Psoas muscle (tissue), 8 donors: Measurements from ENCODE around the gene DDX49. TPM values are rescaled to one million over a fixed set of nuclear protein-coding genes. Genes with fewer than 3 reads are reported as not detected.
"Not testable (repeated sequence)": the region's sequence is repeated elsewhere in the genome, so short reads cannot be mapped to it uniquely, and the experiment has no call there.

Source experiments
- ATAC-seq, 4 donors: fragments of 200-7000 bp; cut with Tn5 transposase; one replicate each; pipeline ENCODE4 v1.9.1; 2020; ENCODE audit warnings: moderate library complexity in 3 of 4, mild to moderate bottlenecking in 2 of 4
- DNase-seq, 2 donors: peaks; one replicate each; pipeline ENCODE4 v3.0.0-alpha.2; 2020
- H3K27ac ChIP-seq: fragments of 200-600 bp; one replicate; pipeline ENCODE4 v1.8.0; 2022
- H3K27me3 ChIP-seq, 3 donors: fragments of 200-600 bp in 1 of 3; one replicate each; pipeline versions ENCODE4 v1.6.1 to v1.8.0; 2013 to 2022; ENCODE audit warnings: low read length in 2 of 3, mild to moderate bottlenecking in 2 of 3, moderate library complexity in 1 of 3; ENCODE audit not compliant: insufficient read depth in 3 of 3
- H3K36me3 ChIP-seq, 2 donors: fragments of 200-600 bp in 1 of 2; one replicate each; pipeline versions ENCODE4 v1.6.1 to v1.8.0; 2013 to 2022; ENCODE audit warnings: low read depth in 1 of 2, mild to moderate bottlenecking in 1 of 2, moderate library complexity in 1 of 2; ENCODE audit not compliant: insufficient read depth in 1 of 2
- H3K4me1 ChIP-seq: fragments of 200-600 bp; one replicate; pipeline ENCODE4 v1.8.0; 2022
- H3K4me3 ChIP-seq: fragments of 200-600 bp; one replicate; pipeline ENCODE4 v1.8.0; 2022; ENCODE audit warnings: mild to moderate bottlenecking
- H3K9me3 ChIP-seq: fragments of 200-600 bp; one replicate; pipeline ENCODE4 v1.8.0; 2022
- WGBS, 3 donors: extraction: QIAGEN DNeasy Blood & Tissue Kit; methylation state at CpG; one replicate each; pipeline versions ENCODE4 v1.1.6 to v1.1.7; 2013; 5-methylcytosine and 5-hydroxymethylcytosine counted together
- intact Hi-C, 2 donors: fragments of 100-400 bp; cut with DNase I; formaldehyde crosslinking; loops; one replicate each; pipeline versions ENCODE4 v1.11.0 to v1.14.2; 2022
- polyA plus RNA-seq, 3 donors: library from polyadenylated mRNA; stranded (reverse); fragments of 200-250 nt; gene quantifications; one replicate each; pipeline ENCODE4 v1.2.3, GENCODE V29; 2013
- total RNA-seq, 4 donors: library from RNA; stranded (reverse); fragmentation: NEBNext Ultra II Directional in 2 of 4; extraction: Animal tissue kit (Norgen Biotek cat#: 25700) in 2 of 4; gene quantifications; one replicate each; pipeline versions ENCODE4 v1.2.1 to v1.2.4, GENCODE V29; 2021 to 2023
- TF ChIP-seq, protein P1 (sequence below): fragments of 200-600 bp; IDR thresholded peaks from one replicate; pipeline ENCODE4 v1.8.0; 2022; ENCODE audit warnings: antibody characterized with exemption
- donor health status: healthy with polysubstance abuse.
- donor health status: DM: no; HTN: no; CAD: no; lungs with moderate emphysema.
- donor health status: Bipolar disorder and iron deficiency.
- donor health status: healthy.
- donor health status: DM: yes; HTN: yes; CAD: no.
- donor health status: DM: no; HTN: no; CAD: no.
- donor health status: DM: no; HTN: no; CAD: no.
- donor health status: DM: yes; HTN: yes; CAD: no.

DDX49 gene
- total and polyA plus RNA-seq, 7 donors: 27.2 to 73.1 (median 35.3) TPM

DNA sequence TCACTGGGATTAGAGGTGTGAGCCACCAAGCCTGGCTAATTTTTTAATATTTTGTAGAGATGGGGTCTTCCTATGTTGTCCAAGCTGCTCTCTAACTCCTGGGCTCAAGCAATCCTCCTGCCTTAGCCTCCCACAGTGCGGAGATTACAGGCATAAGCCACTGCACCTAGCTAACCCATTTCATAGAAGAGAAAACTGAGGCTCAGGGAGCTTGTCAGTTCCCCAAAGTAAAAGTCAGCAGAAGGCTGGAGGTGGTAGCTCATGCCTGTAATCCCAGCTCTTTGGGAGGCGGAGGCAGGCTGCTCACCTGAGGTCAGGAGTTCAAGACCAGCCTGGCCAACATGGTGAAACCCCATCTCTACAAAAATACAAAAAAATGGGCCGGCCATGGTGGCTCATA, 30.3 kb downstream of the DDX49 start:
- WGBS, 3 donors: 84 to 92% (median 91%) methylated on average over 3 of the region's 3 CpGs
- no peak overlapping the region for H3K4me3 ChIP-seq
- TF ChIP-seq, protein P1, sequence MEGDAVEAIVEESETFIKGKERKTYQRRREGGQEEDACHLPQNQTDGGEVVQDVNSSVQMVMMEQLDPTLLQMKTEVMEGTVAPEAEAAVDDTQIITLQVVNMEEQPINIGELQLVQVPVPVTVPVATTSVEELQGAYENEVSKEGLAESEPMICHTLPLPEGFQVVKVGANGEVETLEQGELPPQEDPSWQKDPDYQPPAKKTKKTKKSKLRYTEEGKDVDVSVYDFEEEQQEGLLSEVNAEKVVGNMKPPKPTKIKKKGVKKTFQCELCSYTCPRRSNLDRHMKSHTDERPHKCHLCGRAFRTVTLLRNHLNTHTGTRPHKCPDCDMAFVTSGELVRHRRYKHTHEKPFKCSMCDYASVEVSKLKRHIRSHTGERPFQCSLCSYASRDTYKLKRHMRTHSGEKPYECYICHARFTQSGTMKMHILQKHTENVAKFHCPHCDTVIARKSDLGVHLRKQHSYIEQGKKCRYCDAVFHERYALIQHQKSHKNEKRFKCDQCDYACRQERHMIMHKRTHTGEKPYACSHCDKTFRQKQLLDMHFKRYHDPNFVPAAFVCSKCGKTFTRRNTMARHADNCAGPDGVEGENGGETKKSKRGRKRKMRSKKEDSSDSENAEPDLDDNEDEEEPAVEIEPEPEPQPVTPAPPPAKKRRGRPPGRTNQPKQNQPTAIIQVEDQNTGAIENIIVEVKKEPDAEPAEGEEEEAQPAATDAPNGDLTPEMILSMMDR: no peak
- H3K27me3 ChIP-seq: no peaks in the 10 kb centered on the region
- no peak for DNase-seq
- H3K4me1 ChIP-seq: no peaks in the 10 kb centered on the region
- peaks cover 0 to 8% of the 10 kb centered on the region in 2 donors for H3K36me3 ChIP-seq
- no peaks in the 10 kb centered on the region for H3K9me3 ChIP-seq
- H3K27ac ChIP-seq: no peak overlapping the region
- intact Hi-C loops: no loop called here
- ATAC-seq: no peak

DNA sequence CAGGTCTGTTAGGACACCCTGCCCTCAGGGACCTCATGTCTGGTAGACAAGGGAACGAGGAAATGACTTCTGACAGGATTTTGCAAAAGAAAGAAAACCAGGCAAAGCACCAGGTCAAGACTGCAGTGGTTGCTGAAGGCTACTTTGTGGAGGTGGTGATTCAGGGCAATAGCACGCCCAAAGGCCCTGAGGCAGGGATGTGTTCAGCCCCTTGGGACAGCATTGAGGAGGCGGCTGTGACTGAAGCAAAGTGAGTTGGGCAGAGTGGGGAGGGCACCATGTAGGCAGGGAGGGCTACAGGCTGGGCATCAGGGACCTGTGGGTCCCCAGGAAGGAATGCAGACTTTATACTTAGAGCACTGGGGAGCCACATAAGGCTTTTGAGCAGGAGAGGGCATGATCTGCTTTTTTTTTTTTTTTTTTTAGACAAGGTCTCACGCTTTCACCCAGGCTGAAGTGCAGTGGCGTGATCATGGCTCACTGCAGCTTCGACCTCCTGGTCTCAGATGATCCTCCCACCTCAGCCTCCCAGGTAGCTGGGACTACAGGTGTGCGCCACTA, 32.3 kb downstream of the DDX49 start:
- H3K27me3 ChIP-seq: no peaks in the 10 kb centered on the region
- no peak overlapping the region for H3K27ac ChIP-seq
- TF ChIP-seq, protein P1: no peak
- H3K9me3 ChIP-seq: no peaks in the 10 kb centered on the region
- 85 to 91% (median 85%) methylated on average over 6 to 7 of the region's 7 CpGs for WGBS, 3 donors
- intact Hi-C loops: no loop called here
- no peak overlapping the region for H3K4me3 ChIP-seq
- peaks cover 0 to 2% of the 10 kb centered on the region in 2 donors for H3K36me3 ChIP-seq
- no peak for DNase-seq
- ATAC-seq: peak in 1 of 4 donors; percentile 31
- H3K4me1 ChIP-seq: no peaks in the 10 kb centered on the region

DNA sequence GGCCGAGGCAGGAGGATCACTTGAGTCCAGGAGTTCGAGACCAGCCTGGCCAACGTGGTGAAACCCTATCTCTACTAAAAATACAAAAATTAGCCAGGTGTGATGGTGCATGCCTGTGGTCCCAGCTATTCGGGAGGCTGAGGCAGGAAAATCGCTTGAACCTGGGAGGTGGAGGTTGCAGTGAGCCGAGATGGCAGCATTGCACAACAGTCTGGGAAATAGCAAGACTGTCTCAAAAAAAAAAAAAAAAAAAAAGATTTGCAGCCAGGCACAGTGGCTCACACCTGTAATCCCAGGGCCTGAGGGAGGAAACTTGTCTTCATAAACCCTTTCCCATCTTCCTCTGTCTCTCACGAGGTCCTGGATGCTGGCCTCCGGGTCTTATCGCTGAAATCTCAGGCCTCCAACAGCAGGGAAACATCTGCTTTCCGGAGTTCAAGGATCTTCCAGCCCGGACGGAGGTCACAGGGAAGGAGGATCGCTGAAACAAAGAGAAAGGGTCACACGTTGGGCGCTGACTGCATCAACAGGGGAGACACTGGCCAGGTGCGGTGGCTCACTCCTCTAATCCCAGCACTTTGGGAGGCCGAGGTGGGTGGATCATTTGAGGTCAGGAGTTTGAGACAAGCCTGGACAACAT, 33.0 kb downstream of the DDX49 start:
- H3K4me1 ChIP-seq, H3K9me3 ChIP-seq, DNase-seq, H3K4me3 ChIP-seq, intact Hi-C loops, H3K27ac ChIP-seq, H3K27me3 ChIP-seq, H3K36me3 ChIP-seq: not testable (repeated sequence)
- WGBS, 3 donors: 34 to 39% (median 37%) methylated on average over 17 of the region's 17 CpGs
- ATAC-seq: peak in 2 of 4 donors; percentile 9 to 29

DNA sequence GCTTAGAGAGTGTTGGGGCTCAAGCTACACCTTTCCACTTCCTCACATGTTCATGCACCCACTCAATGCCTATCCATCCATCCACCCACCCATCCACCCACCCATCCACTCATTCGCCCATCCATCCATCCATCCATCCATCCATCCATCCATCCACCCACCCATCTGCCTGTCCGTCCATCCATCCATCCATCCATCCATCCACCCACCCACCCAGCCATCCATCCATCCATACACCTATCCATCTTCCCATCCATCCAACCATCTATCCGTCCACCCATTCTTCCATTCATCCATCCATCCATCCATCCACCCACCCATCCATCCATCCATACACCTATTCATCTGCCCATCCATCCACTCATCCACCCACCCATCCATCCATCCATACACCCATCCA, 34.6 kb downstream of the DDX49 start:
- Histone ChIP-seq H3K36me3 (no peaks in the 10 kb centered on the region), H3K9me3 (no peaks in the 10 kb centered on the region), H3K4me3 (no peak overlapping the region), H3K27me3 (no peaks in the 10 kb centered on the region), H3K4me1 (no peaks in the 10 kb centered on the region), H3K27ac (no peak overlapping the region)
- TF ChIP-seq, protein P1: no peak
- ATAC-seq (no peak), DNase-seq (no peak)
- WGBS, 3 donors: 80 to 85% (median 84%) methylated on average over 3 of the region's 3 CpGs
- intact Hi-C loops: no loop called here

DNA sequence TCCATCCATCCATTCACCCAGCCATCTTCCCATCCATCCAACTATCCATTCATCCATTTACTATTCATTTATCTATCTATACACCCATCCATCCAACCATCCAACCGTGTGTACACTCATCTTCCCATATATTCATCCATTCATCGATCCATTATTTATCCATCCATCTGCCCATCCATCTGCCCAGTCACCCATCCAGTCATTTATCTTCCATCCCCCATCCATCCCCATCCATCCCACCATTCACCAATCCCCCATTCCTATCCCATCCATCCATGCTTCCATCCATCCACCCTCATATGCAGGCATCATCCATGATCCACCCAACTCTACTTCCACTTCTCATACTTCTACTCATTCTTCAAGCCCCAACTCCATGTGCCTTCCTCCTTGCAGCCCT, 35.5 kb downstream of the DDX49 start:
- DNase-seq: no peak
- Histone ChIP-seq H3K36me3 (no peaks in the 10 kb centered on the region), H3K27me3 (no peaks in the 10 kb centered on the region), H3K9me3 (no peaks in the 10 kb centered on the region), H3K27ac (no peak overlapping the region), H3K4me1 (no peaks in the 10 kb centered on the region), H3K4me3 (no peak overlapping the region)
- intact Hi-C loops: no loop called here
- TF ChIP-seq, protein P1: no peak
- no peak for ATAC-seq
- 92 to 95% (median 94%) methylated on average over 2 of the region's 2 CpGs for WGBS, 3 donors
